Adipocyte (in vitro differentiated cells): Measurements from ENCODE around the gene PLCB4.
A peak's percentile ranks its signal among the peaks of the same experiment; 100 is the strongest.

Experiments used
- DNase-seq: peaks from one replicate; pipeline ENCODE4 v3.0.0-alpha.2; 2015; ENCODE audit warnings: low read depth
- H3K27me3 ChIP-seq: replicated peaks from 2 replicates; pipeline ENCODE4 v1.7.0; 2013; ENCODE audit warnings: mild to moderate bottlenecking, low read length, moderate library complexity; ENCODE audit not compliant: control insufficient read depth, insufficient read depth
- H3K36me3 ChIP-seq: 2 replicates; pipeline ENCODE4 v1.7.0; 2013; ENCODE audit warnings: low read length, mild to moderate bottlenecking, moderate library complexity; ENCODE audit not compliant: control insufficient read depth, insufficient read depth, severe bottlenecking
- H3K4me1 ChIP-seq: 2 replicates; pipeline ENCODE4 v1.7.0; 2013; ENCODE audit warnings: mild to moderate bottlenecking, low read length, moderate library complexity; ENCODE audit not compliant: control insufficient read depth, insufficient read depth
- H3K4me3 ChIP-seq: 2 replicates; pipeline ENCODE4 v1.7.0; 2013; ENCODE audit warnings: mild to moderate bottlenecking, low read length, moderate library complexity
- H3K9ac ChIP-seq: 2 replicates; pipeline ENCODE4 v1.7.0; 2013; ENCODE audit warnings: mild to moderate bottlenecking, low read length, moderate library complexity
- H3K9me3 ChIP-seq: 2 replicates; pipeline ENCODE4 v1.7.0; 2013; ENCODE audit warnings: mild to moderate bottlenecking, low read length, moderate library complexity; ENCODE audit not compliant: control insufficient read depth

The PLCB4 gene

DNA sequence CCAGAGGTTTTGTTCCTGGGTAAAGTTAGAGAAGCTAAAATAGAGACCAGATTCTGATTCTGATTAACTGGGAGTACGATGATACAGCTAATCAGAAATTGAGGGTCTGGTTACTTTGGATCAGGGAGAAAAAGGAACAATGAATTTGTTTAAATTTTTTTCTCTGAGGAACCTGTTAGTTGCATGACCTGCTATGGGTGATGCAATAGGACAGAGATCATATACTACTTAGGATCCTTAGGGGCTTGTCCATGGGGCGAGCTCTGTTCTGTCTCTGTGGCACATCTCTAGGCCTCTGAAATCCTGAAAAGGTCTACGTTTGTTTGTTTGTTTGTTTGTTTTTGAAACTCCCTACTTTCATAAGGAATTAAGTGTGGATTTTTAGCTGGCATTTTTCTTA lies 279.4 kb downstream of the PLCB4 start:
- peaks cover 7% of the 10 kb centered on the region for H3K4me1 ChIP-seq
- no peaks in the 10 kb centered on the region for H3K27me3 ChIP-seq
- no peak for DNase-seq
- no peak overlapping the region for H3K4me3 ChIP-seq
- no peaks in the 10 kb centered on the region for H3K36me3 ChIP-seq
- no peak overlapping the region for H3K9ac ChIP-seq
- no peaks in the 10 kb centered on the region for H3K9me3 ChIP-seq

DNA sequence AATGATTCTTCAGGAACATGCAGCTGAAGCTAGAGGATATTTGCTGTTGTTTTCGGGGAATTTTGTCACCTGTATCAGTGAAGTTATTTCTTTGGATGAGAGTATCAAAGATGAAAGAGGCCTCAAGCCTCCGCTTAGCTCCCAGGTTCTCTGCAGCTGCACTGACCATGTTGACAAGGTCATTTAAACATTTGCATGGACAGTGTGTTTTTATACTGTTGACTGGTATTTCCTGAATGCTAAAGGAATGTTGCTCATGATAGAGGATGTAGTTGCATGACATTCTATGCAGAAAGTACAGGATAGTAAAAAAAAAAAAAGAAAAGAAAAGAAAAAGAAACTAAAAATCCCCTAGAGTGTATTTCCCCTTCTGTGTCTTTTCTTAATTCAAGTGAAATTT lies 279.9 kb downstream of the PLCB4 start:
- Histone ChIP-seq H3K4me1 (peaks cover 11% of the 10 kb centered on the region), H3K9me3 (no peaks in the 10 kb centered on the region), H3K4me3 (no peak overlapping the region), H3K36me3 (no peaks in the 10 kb centered on the region), H3K27me3 (no peaks in the 10 kb centered on the region), H3K9ac (no peak overlapping the region)
- DNase-seq = no peak

DNA sequence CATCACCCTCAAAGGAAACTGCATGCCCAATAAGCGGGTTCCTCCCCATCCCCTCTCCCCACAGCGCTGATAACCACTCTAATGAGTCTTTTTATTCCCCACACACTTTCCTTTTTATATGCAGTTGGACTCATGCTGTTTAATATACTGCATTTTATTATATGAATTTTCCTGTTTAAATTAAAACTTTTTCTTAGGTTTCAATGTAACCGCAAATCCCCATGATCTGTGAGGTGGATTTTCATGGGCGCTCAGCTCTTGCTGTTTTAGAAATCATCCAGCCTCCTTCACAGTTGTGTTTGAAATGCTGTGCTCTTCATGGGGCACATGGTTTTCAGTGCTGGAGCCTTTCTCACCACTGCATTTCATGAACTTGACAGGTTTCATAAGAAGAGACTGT lies 280.4 kb downstream of the PLCB4 start:
- Histone ChIP-seq H3K36me3 (no peaks in the 10 kb centered on the region), H3K27me3 (no peaks in the 10 kb centered on the region), H3K9ac (no peak overlapping the region), H3K4me1 (peaks cover 16% of the 10 kb centered on the region), H3K4me3 (no peak overlapping the region), H3K9me3 (no peaks in the 10 kb centered on the region)
- no peak for DNase-seq

DNA sequence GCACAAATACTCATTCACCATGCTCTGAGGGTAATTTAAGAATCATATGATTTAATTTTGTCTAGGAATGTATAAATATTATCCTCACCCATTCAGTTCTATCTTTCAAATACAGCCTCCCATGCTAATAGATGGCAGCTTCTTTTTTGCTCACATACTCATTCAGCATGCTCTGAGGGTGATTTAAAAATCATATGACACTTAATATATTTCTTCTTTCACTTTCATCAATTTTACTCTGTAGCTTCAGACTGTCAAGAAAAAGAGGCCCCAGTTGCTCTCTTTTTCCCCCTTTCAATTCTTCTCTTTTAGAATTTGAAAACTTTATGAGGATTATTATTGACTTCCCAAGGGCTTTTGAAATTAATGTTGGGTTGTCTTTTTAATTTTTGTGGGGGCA lies 283.9 kb downstream of the PLCB4 start:
- H3K9me3 ChIP-seq = no peaks in the 10 kb centered on the region
- H3K36me3 ChIP-seq = no peaks in the 10 kb centered on the region
- DNase-seq = no peak
- no peaks in the 10 kb centered on the region for H3K27me3 ChIP-seq
- H3K4me3 ChIP-seq = no peak overlapping the region
- H3K9ac ChIP-seq = no peak overlapping the region
- H3K4me1 ChIP-seq = peaks cover 19% of the 10 kb centered on the region

DNA sequence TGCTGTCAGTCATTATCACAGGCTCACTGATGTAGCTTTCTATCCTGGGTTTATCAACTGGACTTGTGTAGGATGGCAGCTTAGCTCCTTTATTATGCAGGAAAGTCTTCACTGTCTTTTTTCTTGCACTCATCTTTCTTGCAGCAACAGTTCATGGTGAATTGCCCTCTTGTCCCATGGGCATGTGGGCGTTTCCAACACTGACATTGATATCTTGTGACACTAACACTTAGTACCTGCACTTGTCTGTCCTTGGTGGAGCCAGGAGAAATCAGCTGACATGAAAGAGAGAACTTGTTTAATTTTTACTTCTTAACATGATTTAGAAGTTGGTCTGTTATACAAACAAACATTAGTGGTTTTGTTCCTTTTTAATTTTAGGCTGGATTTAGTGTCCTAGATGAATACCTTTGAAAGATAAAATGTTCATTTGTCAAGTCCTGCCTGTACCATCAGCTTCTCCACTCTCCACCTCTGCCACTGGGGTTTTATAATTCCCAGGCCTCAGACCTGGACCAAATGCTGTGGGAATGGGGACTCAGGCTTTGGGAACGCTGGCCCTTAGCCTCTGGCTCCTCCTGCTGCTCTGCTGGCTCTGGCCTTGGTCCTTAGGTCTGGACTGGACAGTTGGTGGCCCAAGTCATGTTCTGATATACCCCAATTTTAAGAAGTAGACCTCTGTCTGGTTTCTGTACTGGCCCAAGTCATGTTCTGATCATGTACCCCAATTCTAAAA lies 284.5 kb downstream of the PLCB4 start:
- Histone ChIP-seq H3K9me3 (no peaks in the 10 kb centered on the region), H3K27me3 (no peaks in the 10 kb centered on the region), H3K4me1 (peaks cover 18% of the 10 kb centered on the region), H3K9ac (no peak overlapping the region), H3K4me3 (no peak overlapping the region), H3K36me3 (no peaks in the 10 kb centered on the region)
- no peak for DNase-seq

DNA sequence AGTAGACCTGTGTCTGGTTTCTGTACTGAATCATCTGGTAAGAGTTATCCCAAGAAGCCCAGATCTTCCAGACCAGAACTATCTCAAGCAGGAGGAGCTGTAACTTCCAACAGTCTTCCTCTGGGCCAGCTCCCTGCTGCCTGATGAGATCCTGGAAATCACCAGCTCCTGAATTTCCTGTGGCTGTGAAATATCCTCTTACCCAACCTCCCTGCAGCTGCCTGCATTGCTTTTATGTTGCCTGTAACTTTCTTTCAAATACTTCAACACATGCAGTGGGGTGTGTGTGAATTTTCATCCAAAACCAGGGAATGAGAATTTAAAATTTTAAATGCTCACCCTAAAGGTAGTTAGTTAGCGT lies 285.0 kb downstream of the PLCB4 start:
- Histone ChIP-seq H3K9me3 (no peaks in the 10 kb centered on the region), H3K9ac (no peak overlapping the region), H3K4me1 (peaks cover 12% of the 10 kb centered on the region), H3K27me3 (no peaks in the 10 kb centered on the region), H3K36me3 (no peaks in the 10 kb centered on the region), H3K4me3 (no peak overlapping the region)
- peak; percentile 66 for DNase-seq

DNA sequence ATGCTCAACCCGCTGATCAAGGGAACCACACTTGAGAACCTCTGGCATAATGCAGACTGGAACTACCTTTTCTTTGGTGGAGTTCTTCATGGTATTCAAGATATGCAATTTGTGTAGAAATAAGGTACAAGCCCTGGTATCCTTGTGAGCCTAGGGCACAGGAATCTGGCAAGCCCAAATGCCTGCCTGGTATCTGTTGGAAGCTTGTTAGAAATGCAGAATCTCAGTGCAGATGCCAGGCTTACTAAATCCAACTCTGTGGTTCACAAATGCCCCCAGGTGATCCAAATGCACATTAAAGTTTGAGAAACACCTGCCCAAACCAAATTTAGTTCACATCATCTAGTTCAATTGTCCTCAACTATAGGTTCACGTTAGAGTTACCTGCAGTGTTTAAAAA lies 285.7 kb downstream of the PLCB4 start:
- Histone ChIP-seq H3K4me1 (peaks cover 16% of the 10 kb centered on the region), H3K36me3 (no peaks in the 10 kb centered on the region), H3K9ac (no peak overlapping the region), H3K27me3 (no peaks in the 10 kb centered on the region), H3K4me3 (no peak overlapping the region), H3K9me3 (no peaks in the 10 kb centered on the region)
- DNase-seq = no peak

DNA sequence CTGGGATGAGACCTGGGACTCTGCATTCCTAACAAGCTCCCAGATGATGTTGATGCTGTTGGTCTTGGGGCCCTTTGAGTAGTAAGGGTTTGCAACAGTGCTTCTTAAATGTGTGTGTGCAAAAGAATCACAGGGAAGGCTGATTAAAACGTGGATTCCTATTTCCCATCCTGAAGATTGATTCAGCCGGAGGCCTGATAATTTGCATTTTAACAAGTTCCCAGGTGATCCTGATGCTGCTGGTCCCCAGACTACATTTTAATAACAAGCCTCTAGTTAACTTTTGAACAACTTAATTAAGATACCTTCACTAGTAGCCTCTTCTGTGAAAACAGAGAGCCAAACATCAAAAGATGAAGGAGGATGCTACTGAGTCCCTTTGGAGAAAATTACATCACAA lies 289.1 kb downstream of the PLCB4 start:
- no peak overlapping the region for H3K4me3 ChIP-seq
- H3K27me3 ChIP-seq = no peaks in the 10 kb centered on the region
- no peaks in the 10 kb centered on the region for H3K36me3 ChIP-seq
- no peak for DNase-seq
- no peak overlapping the region for H3K9ac ChIP-seq
- no peaks in the 10 kb centered on the region for H3K9me3 ChIP-seq
- H3K4me1 ChIP-seq = peaks cover 25% of the 10 kb centered on the region

DNA sequence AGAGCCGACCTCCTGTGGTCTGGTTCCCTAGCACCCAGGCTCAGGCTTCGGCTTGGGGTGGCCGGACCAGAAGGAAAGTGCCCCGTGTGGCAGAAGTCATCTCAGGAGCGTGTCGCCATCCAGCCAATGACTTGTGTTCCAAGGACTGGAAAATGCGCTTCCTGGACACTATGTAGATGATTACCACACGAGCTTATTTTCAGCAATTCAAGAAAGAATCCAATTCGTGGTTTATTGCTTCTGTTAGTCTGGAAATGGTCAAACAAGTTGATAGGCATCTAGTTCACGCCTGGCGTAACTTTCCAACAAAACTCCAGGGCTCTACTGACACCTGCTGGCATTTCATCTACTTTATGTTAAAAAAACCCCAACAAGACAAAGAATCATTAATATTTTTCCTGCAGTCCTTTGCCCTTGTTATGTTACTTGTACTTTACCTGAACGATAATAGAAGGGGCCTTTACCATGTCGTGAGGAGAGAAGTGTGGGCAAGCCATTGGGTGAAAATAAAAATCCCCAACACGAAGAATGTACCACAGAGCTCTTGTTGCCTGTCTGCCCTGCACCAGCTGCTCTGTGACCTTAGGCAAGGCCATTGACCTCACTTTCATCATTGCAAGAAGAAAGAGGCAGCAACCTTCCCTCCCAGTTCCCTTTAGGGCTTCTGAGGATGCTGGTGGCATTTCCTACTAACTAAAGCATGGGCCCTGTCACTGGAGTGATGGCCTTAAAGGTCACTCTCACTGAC lies 290.8 kb downstream of the PLCB4 start:
- Histone ChIP-seq H3K9me3 (no peaks in the 10 kb centered on the region), H3K4me3 (no peak overlapping the region), H3K27me3 (no peaks in the 10 kb centered on the region), H3K4me1 (peaks cover 13% of the 10 kb centered on the region), H3K9ac (no peak overlapping the region), H3K36me3 (no peaks in the 10 kb centered on the region)
- peak; percentile 79 for DNase-seq

DNA sequence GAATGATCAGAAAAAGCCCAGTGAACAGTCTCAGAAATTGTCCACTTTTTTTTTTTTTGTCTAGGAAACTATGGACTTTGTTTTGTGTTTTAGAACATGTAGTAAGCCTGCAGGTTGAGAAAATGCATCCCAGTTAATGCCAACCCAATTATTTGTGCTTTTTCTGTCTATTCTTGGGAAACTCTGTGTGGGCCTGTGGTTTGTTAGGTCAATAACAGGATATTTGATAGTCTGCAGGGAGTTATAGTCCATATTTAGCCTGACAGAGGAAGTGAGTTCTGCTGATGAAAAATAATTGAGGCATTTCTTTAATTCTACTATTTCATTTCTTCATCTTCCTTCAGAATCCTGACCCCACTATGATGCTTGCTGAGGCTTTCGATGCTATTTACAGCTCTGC lies 291.5 kb downstream of the PLCB4 start:
- no peak overlapping the region for H3K4me3 ChIP-seq
- H3K4me1 ChIP-seq = peaks cover 13% of the 10 kb centered on the region
- H3K36me3 ChIP-seq = no peaks in the 10 kb centered on the region
- H3K27me3 ChIP-seq = no peaks in the 10 kb centered on the region
- H3K9me3 ChIP-seq = no peaks in the 10 kb centered on the region
- DNase-seq = peak; percentile 74
- H3K9ac ChIP-seq = no peak overlapping the region

DNA sequence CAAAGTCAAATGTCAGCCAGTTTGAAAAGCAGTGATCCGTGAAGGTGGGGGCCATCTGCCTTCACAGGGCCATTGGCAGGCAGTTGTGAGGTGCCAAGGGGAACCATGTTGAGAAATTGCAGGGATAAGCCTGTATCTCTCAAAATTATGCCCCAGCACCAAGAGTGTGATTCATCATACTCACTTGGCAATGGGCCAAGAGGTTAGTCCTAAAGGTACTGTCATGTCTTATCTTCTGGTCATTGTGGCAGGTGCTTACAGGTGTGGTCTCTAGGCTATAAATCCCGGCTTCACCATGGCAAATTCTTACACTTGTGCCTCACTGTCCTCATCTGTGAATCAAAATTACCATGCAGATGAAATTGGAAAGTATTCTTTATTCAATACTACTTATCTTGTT lies 294.8 kb downstream of the PLCB4 start:
- H3K36me3 ChIP-seq = no peaks in the 10 kb centered on the region
- H3K9ac ChIP-seq = no peak overlapping the region
- H3K27me3 ChIP-seq = no peaks in the 10 kb centered on the region
- H3K9me3 ChIP-seq = no peaks in the 10 kb centered on the region
- H3K4me1 ChIP-seq = peaks cover 13% of the 10 kb centered on the region
- no peak overlapping the region for H3K4me3 ChIP-seq
- DNase-seq = no peak
